HepG2 (cell line): ENCODE data around the gene NUDT22. TPM values are rescaled to one million over a fixed set of nuclear protein-coding genes. Genes with fewer than 3 reads are reported as not detected.
A peak's percentile ranks its signal among the peaks of the same experiment; 100 is the strongest.

ENCODE experiments used
- DNMT3B ChIP-seq: conservative IDR thresholded peaks from 2 replicates; pipeline ENCODE4 v1.6.1; 2016; ENCODE audit warnings: missing biosample characterization, control low read depth
- HNF4A ChIP-seq: sonication (generic); formaldehyde crosslinking; IDR thresholded peaks from 2 replicates; pipeline ENCODE4 v1.4.0; 2020; ENCODE audit warnings: missing genetic modification reagents
- HOXA3 ChIP-seq: sonication (generic); formaldehyde crosslinking; IDR thresholded peaks from 2 replicates; pipeline ENCODE4 v1.5.0; 2020; ENCODE audit warnings: missing genetic modification reagents
- MAZ ChIP-seq, 2 experiments: sonication (generic) in 1 of 2; formaldehyde crosslinking in 1 of 2; IDR thresholded peaks; 2 replicates each; pipeline versions ENCODE4 v1.5.0 to v1.6.1; 2012 to 2020; ENCODE audit warnings: low read depth in 2 of 2, mild to moderate bottlenecking in 2 of 2, borderline replicate concordance in 1 of 2, improper control_type of control experiment in 1 of 2, low read length in 1 of 2, missing genetic modification reagents in 1 of 2, moderate library complexity in 1 of 2
- SCMH1 ChIP-seq: sonication (generic); formaldehyde crosslinking; IDR thresholded peaks from 2 replicates; pipeline ENCODE4 v1.9.0; 2021; ENCODE audit warnings: missing genetic modification reagents, mild to moderate bottlenecking, borderline replicate concordance
- ZNF10 ChIP-seq: sonication (generic); formaldehyde crosslinking; IDR thresholded peaks from 2 replicates; pipeline ENCODE4 v1.4.0; 2020; ENCODE audit warnings: mild to moderate bottlenecking, low read depth, missing genetic modification reagents, borderline replicate concordance
- ZNF292 ChIP-seq: sonication (generic); formaldehyde crosslinking; IDR thresholded peaks from 2 replicates; pipeline ENCODE4 v1.8.1; 2022; ENCODE audit warnings: mild to moderate bottlenecking, low read depth, missing genetic modification reagents, borderline replicate concordance
- ZNF766 ChIP-seq: sonication (generic); formaldehyde crosslinking; IDR thresholded peaks from 2 replicates; pipeline ENCODE4 v1.5.0; 2020; ENCODE audit warnings: missing genetic modification reagents, borderline replicate concordance
- ZNF816 ChIP-seq: sonication (generic); formaldehyde crosslinking; IDR thresholded peaks from 2 replicates; pipeline ENCODE4 v1.8.0; 2022; ENCODE audit warnings: missing genetic modification reagents, mild to moderate bottlenecking, borderline replicate concordance
- ZSCAN22 ChIP-seq: sonication (generic); formaldehyde crosslinking; IDR thresholded peaks from 2 replicates; pipeline ENCODE4 v1.4.0; 2020; ENCODE audit warnings: mild to moderate bottlenecking, missing genetic modification reagents
- polyA plus RNA-seq, 8 experiments: library from polyadenylated mRNA; depleted of rRNA in 3 of 8; stranded (reverse) in 7 of 8; unstranded in 1 of 8; fragments of >200 nt; fragmentation: Illumina TruSeq in 4 of 8; extraction: Trizol in 4 of 8; gene quantifications; 2 replicates each; pipeline versions ENCODE4 v1.2.1 to v1.2.3, GENCODE V29; 2011 to 2016; ENCODE audit warnings: low read depth in 4 of 8, missing spikeins in 1 of 8, mixed read lengths in 1 of 8; ENCODE audit not compliant: insufficient read depth in 1 of 8
- total RNA-seq, 5 experiments: library from RNA; depleted of rRNA; stranded (reverse); fragments of >200 nt; fragmentation: Illumina TruSeq; extraction: Trizol; gene quantifications; 2 replicates each; pipeline ENCODE4 v1.2.3, GENCODE V29; 2016; ENCODE audit warnings: low read depth in 1 of 5
- TF ChIP-seq, protein P1 (sequence below), 2 experiments: sonication (generic) in 1 of 2; formaldehyde crosslinking in 1 of 2; IDR thresholded peaks; 2 replicates each; pipeline versions ENCODE4 v1.6.1 to v1.9.0; 2014 to 2022; ENCODE audit warnings: antibody characterized with exemption in 1 of 2, borderline replicate concordance in 1 of 2, inconsistent platforms in 1 of 2, low read depth in 1 of 2, missing genetic modification reagents in 1 of 2
- TF ChIP-seq, protein P2 (sequence below): sonication (generic); formaldehyde crosslinking; IDR thresholded peaks from 2 replicates; pipeline ENCODE4 v1.4.0; 2020; ENCODE audit warnings: missing genetic modification reagents
- TF ChIP-seq, protein P3 (sequence below): sonication (generic); formaldehyde crosslinking; IDR thresholded peaks from 2 replicates; pipeline ENCODE4 v1.5.1; 2020; ENCODE audit warnings: mild to moderate bottlenecking, missing genetic modification reagents, moderate library complexity

Gene NUDT22
- total and polyA plus RNA-seq, 2 of the 13 experiments (the other 11 are each of a cell fraction or from before 2014, with no cell fraction given) = 33.5 to 39.8 TPM

DNA sequence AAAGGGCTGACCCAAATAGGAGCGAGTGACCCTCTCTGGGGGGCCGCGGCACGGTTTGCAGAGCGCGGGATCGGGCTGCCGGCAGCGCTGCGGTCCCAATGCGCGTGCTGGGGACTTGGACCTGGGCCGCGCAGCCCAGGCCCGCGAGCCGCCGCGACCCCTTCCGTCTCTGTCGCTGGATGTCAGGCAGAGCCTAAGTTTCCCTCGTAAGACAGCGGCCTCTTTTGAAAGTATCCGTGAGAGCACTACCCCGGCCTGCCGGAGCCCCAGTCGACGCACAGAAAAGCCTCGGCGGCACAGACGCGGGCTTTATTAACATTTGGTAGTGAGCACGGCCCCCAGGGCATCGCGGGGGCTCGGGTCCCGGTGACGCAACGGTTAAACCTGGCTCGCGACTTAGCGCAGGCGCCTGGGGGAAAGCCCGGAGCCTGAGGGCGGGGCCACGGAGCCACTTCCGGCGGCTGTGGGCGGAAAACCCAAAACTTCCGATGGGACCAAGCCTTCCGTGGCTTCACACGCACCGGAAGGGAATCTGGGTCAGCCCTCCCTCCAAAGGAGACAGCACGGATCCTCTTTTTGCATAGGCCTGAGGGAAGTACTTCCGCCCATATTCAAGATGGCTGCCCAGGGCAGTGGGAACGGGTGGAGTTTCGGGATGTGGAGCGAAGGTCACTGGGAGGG is 43.6 kb downstream of the NUDT22 start (continued):
- TF ChIP-seq, protein P1, sequence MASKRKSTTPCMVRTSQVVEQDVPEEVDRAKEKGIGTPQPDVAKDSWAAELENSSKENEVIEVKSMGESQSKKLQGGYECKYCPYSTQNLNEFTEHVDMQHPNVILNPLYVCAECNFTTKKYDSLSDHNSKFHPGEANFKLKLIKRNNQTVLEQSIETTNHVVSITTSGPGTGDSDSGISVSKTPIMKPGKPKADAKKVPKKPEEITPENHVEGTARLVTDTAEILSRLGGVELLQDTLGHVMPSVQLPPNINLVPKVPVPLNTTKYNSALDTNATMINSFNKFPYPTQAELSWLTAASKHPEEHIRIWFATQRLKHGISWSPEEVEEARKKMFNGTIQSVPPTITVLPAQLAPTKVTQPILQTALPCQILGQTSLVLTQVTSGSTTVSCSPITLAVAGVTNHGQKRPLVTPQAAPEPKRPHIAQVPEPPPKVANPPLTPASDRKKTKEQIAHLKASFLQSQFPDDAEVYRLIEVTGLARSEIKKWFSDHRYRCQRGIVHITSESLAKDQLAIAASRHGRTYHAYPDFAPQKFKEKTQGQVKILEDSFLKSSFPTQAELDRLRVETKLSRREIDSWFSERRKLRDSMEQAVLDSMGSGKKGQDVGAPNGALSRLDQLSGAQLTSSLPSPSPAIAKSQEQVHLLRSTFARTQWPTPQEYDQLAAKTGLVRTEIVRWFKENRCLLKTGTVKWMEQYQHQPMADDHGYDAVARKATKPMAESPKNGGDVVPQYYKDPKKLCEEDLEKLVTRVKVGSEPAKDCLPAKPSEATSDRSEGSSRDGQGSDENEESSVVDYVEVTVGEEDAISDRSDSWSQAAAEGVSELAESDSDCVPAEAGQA (IDR thresholded peaks at IDR 0.05; ENCODE audit: low read depth) = peak; percentile 97
- TF ChIP-seq, protein P1 (CRISPR knock-in tag; IDR thresholded peaks at IDR 0.05; ENCODE audit: borderline replicate concordance) = no peak; the same call in 1 of the 2 replicates
- TF ChIP-seq HOXA3 (CRISPR knock-in tag) = peak; percentile 99
- no peak for TF ChIP-seq ZNF816
- TF ChIP-seq, protein P2, sequence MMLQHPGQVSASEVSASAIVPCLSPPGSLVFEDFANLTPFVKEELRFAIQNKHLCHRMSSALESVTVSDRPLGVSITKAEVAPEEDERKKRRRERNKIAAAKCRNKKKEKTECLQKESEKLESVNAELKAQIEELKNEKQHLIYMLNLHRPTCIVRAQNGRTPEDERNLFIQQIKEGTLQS (CRISPR knock-in tag) = peak; percentile 59; the same call in 1 of the 2 replicates
- TF ChIP-seq, protein P3, sequence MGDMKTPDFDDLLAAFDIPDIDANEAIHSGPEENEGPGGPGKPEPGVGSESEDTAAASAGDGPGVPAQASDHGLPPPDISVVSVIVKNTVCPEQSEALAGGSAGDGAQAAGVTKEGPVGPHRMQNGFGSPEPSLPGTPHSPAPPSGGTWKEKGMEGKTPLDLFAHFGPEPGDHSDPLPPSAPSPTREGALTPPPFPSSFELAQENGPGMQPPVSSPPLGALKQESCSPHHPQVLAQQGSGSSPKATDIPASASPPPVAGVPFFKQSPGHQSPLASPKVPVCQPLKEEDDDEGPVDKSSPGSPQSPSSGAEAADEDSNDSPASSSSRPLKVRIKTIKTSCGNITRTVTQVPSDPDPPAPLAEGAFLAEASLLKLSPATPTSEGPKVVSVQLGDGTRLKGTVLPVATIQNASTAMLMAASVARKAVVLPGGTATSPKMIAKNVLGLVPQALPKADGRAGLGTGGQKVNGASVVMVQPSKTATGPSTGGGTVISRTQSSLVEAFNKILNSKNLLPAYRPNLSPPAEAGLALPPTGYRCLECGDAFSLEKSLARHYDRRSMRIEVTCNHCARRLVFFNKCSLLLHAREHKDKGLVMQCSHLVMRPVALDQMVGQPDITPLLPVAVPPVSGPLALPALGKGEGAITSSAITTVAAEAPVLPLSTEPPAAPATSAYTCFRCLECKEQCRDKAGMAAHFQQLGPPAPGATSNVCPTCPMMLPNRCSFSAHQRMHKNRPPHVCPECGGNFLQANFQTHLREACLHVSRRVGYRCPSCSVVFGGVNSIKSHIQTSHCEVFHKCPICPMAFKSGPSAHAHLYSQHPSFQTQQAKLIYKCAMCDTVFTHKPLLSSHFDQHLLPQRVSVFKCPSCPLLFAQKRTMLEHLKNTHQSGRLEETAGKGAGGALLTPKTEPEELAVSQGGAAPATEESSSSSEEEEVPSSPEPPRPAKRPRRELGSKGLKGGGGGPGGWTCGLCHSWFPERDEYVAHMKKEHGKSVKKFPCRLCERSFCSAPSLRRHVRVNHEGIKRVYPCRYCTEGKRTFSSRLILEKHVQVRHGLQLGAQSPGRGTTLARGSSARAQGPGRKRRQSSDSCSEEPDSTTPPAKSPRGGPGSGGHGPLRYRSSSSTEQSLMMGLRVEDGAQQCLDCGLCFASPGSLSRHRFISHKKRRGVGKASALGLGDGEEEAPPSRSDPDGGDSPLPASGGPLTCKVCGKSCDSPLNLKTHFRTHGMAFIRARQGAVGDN = peak; percentile 73
- peak; percentile 96 for TF ChIP-seq MAZ (IDR thresholded peaks at IDR 0.05; ENCODE audit: borderline replicate concordance, low read depth, low read length)
- TF ChIP-seq MAZ (CRISPR knock-in tag; IDR thresholded peaks at IDR 0.05; ENCODE audit: low read depth) = peak; percentile 89
- TF ChIP-seq ZNF10 (CRISPR knock-in tag) = no peak
- 0 out of 2 replicates have a peak, but pooled peaks have one; percentile 16 for TF ChIP-seq DNMT3B
- TF ChIP-seq ZSCAN22 = no peak
- peak; percentile 29; the same call in 1 of the 2 replicates for TF ChIP-seq ZNF766
- TF ChIP-seq ZNF292 (CRISPR knock-in tag) = no peak
- no peak for TF ChIP-seq SCMH1
- peak; percentile 82; the same call in 1 of the 2 replicates for TF ChIP-seq HNF4A (CRISPR knock-in tag)
